Coronary artery (tissue), 2 donors: Measurements from ENCODE around the gene RNF144A.

Source experiments
- DNase-seq: peaks from one replicate; pipeline ENCODE4 v3.0.0-alpha.2; 2017; ENCODE audit warnings: low spot score
- H3K27ac ChIP-seq, 2 donors: fragments of 200-600 bp; sonication (generic); one replicate each; pipeline ENCODE4 v1.5.1; 2016 to 2019
- H3K4me3 ChIP-seq: fragments of 200-600 bp; sonication (generic); 2 replicates; pipeline ENCODE4 v1.5.1; 2016; ENCODE audit warnings: mild to moderate bottlenecking, moderate library complexity
- CTCF ChIP-seq: fragments of 200-600 bp; sonication (generic); IDR thresholded peaks from one replicate; pipeline ENCODE4 v1.5.1; 2019; ENCODE audit warnings: antibody characterized with exemption

Gene RNF144A

GRCh38 chr2:6945821-6946220, 28.6 kb downstream of the RNF144A start:
- TF ChIP-seq CTCF, result no peak
- Histone ChIP-seq H3K4me3 (no peak overlapping the region), H3K27ac (no peak overlapping the region)
- DNase-seq, result no peak

- H3K4me3 ChIP-seq, result no peak overlapping the region
- no peak for DNase-seq
- no peak for TF ChIP-seq CTCF
- no peak overlapping the region for H3K27ac ChIP-seq
These were observed 29.5 kb downstream of the RNF144A start for GRCh38 chr2:6946722-6947121.

- no peak for DNase-seq
- H3K4me3 ChIP-seq, result no peak overlapping the region
These were observed 30.9 kb downstream of the RNF144A start for GRCh38 chr2:6947929-6948676.

GRCh38 chr2:6948677-6949351, 31.6 kb downstream of the RNF144A start:
- Histone ChIP-seq H3K4me3 (no peak overlapping the region), H3K27ac (no peak overlapping the region)
- DNase-seq, result peak; percentile 54
- TF ChIP-seq CTCF, result no peak

More at GRCh38 chr2:6947929-6948676, 30.9 kb downstream of the RNF144A start:
- no peak for TF ChIP-seq CTCF
- H3K27ac ChIP-seq, result no peak overlapping the region

GRCh38 chr2:6951046-6951445, 33.8 kb downstream of the RNF144A start:
- TF ChIP-seq CTCF, result no peak
- Histone ChIP-seq H3K4me3 (no peak overlapping the region), H3K27ac (no peak overlapping the region)
- DNase-seq, result no peak

- H3K4me3 ChIP-seq, result no peak overlapping the region
- H3K27ac ChIP-seq, result no peak overlapping the region
- DNase-seq, result no peak
- no peak for TF ChIP-seq CTCF
These were observed 34.9 kb downstream of the RNF144A start for GRCh38 chr2:6952101-6952500.

- no peak for DNase-seq
- no peak overlapping the region for H3K4me3 ChIP-seq
- TF ChIP-seq CTCF, result no peak
- no peak overlapping the region for H3K27ac ChIP-seq
These were observed 37.4 kb downstream of the RNF144A start for GRCh38 chr2:6954586-6954985.
